GM12892 (cell line): ENCODE results near the gene CLIC5.

Experiments used
- DNase-seq: peaks from one replicate; pipeline ENCODE4 v3.0.0; 2011; ENCODE audit not compliant: insufficient read length
- FAIRE-seq: peaks from 2 replicates; lab custom pipeline; 2011; peaks lifted over from hg19 to GRCh38; lab: Jason Lieb, UNC
- POLR2A ChIP-seq: IDR thresholded peaks from 2 replicates; pipeline ENCODE4 v1.6.1; 2011; ENCODE audit warnings: low read depth, low read length, control low read depth
- POLR2AphosphoS5 ChIP-seq: IDR thresholded peaks from 2 replicates; pipeline ENCODE4 v1.6.1; 2011; ENCODE audit warnings: low read depth, low read length, control low read depth
- TAF1 ChIP-seq: IDR thresholded peaks from 2 replicates; pipeline ENCODE4 v1.6.1; 2011; ENCODE audit warnings: low read depth, mild to moderate bottlenecking, control low read depth, low read length, borderline replicate concordance

The CLIC5 gene

GRCh38 chr6:46051962-46052361, 36.3 kb upstream of the CLIC5 start:
- no peak for FAIRE-seq
- DNase-seq: no peak
- TF ChIP-seq POLR2A (no peak), POLR2AphosphoS5 (no peak), TAF1 (no peak)

GRCh38 chr6:46050845-46051405, 35.3 kb upstream of the CLIC5 start:
- DNase-seq (no peak), FAIRE-seq (no peak)
- TF ChIP-seq POLR2A (no peak), TAF1 (no peak), POLR2AphosphoS5 (no peak)

- FAIRE-seq (no peak), DNase-seq (no peak)
- TF ChIP-seq POLR2AphosphoS5 (no peak), POLR2A (no peak), TAF1 (no peak)
These were observed 33.1 kb upstream of the CLIC5 start for GRCh38 chr6:46048646-46049297.

- no peak for DNase-seq
- no peak for FAIRE-seq
- no peak for TF ChIP-seq POLR2A
- TF ChIP-seq POLR2AphosphoS5: no peak
- no peak for TF ChIP-seq TAF1
These were observed 31.0 kb upstream of the CLIC5 start for GRCh38 chr6:46046558-46047174.

GRCh38 chr6:46044881-46045617, 29.4 kb upstream of the CLIC5 start:
- TF ChIP-seq POLR2A: no peak
- TF ChIP-seq TAF1: no peak
- TF ChIP-seq POLR2AphosphoS5: no peak
- no peak for FAIRE-seq
- DNase-seq: no peak

- DNase-seq (no peak), FAIRE-seq (peak; percentile 56)
- no peak for TF ChIP-seq TAF1
- TF ChIP-seq POLR2A: no peak
- TF ChIP-seq POLR2AphosphoS5: no peak
These were observed 26.8 kb upstream of the CLIC5 start for GRCh38 chr6:46042355-46042999.

- DNase-seq (no peak), FAIRE-seq (no peak)
- TF ChIP-seq POLR2AphosphoS5 (no peak), POLR2A (no peak), TAF1 (no peak)
These were observed 24.6 kb upstream of the CLIC5 start for GRCh38 chr6:46040288-46040687.

GRCh38 chr6:46039646-46040045, 24.0 kb upstream of the CLIC5 start:
- FAIRE-seq (no peak), DNase-seq (no peak)
- TF ChIP-seq POLR2AphosphoS5 (no peak), POLR2A (no peak), TAF1 (no peak)

- DNase-seq: no peak
- no peak for TF ChIP-seq TAF1
- no peak for TF ChIP-seq POLR2AphosphoS5
- TF ChIP-seq POLR2A: no peak
- FAIRE-seq: no peak
These were observed 21.3 kb upstream of the CLIC5 start for GRCh38 chr6:46036911-46037310.

GRCh38 chr6:46035242-46035641, 19.6 kb upstream of the CLIC5 start:
- DNase-seq: no peak
- no peak for FAIRE-seq
- no peak for TF ChIP-seq POLR2AphosphoS5
- TF ChIP-seq TAF1: no peak
- TF ChIP-seq POLR2A: no peak

- TF ChIP-seq POLR2AphosphoS5 (no peak), POLR2A (no peak), TAF1 (no peak)
- DNase-seq (no peak), FAIRE-seq (no peak)
These were observed 16.7 kb upstream of the CLIC5 start for GRCh38 chr6:46032110-46032998.
